Sigmoid colon (tissue), 4 donors: ENCODE results near the gene ACER1.

ENCODE experiments used
- EP300 ChIP-seq, 4 donors: sonication (generic); formaldehyde crosslinking; IDR thresholded peaks; one replicate each; pipeline ENCODE4 v1.6.1; 2017; ENCODE audit warnings: antibody characterized with exemption in 4 of 4
- POLR2A ChIP-seq, 2 donors: fragments of 450-650 bp; IDR thresholded peaks; one replicate each; pipeline ENCODE4 v1.6.1; 2016; ENCODE audit warnings: antibody characterized with exemption in 2 of 2, mild to moderate bottlenecking in 2 of 2, moderate library complexity in 2 of 2
- POLR2AphosphoS5 ChIP-seq, 4 donors: sonication (generic); formaldehyde crosslinking; IDR thresholded peaks; one replicate each; pipeline ENCODE4 v1.6.1; 2017; ENCODE audit warnings: antibody characterized with exemption in 4 of 4
- TF ChIP-seq, protein P1 (sequence below), 4 experiments: fragments of 450-650 bp in 3 of 4; fragments of 200-600 bp in 1 of 4; IDR thresholded peaks; one replicate each; pipeline ENCODE4 v1.5.1; 2016 to 2019; ENCODE audit warnings: antibody characterized with exemption in 4 of 4, mild to moderate bottlenecking in 3 of 4, moderate library complexity in 2 of 4

DNA sequence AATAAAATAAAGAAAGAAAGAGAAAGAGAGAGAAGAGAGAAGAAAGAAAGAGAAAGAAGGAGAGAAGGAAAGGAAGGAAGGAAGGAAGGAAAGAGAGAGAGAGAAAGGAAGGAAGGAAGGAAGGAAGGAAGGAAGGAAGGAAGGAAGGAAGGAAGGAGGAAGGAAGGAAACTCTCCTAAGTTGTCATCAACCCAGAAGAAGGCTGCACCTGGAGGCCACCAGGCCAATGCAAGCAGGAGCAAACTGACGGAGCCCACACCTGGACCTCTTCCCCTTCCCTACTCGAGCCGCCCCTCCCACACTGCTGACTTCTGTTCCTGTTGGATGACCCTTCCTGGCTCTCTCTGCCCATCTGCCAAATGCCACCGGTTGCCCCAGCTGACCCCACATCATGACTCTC is 8.7 kb downstream of the ACER1 start:
- TF ChIP-seq POLR2AphosphoS5 (IDR thresholded peaks at IDR 0.05) (no peak), POLR2A (IDR thresholded peaks at IDR 0.05) (no peak), EP300 (IDR thresholded peaks at IDR 0.05) (no peak)
- TF ChIP-seq, protein P1, sequence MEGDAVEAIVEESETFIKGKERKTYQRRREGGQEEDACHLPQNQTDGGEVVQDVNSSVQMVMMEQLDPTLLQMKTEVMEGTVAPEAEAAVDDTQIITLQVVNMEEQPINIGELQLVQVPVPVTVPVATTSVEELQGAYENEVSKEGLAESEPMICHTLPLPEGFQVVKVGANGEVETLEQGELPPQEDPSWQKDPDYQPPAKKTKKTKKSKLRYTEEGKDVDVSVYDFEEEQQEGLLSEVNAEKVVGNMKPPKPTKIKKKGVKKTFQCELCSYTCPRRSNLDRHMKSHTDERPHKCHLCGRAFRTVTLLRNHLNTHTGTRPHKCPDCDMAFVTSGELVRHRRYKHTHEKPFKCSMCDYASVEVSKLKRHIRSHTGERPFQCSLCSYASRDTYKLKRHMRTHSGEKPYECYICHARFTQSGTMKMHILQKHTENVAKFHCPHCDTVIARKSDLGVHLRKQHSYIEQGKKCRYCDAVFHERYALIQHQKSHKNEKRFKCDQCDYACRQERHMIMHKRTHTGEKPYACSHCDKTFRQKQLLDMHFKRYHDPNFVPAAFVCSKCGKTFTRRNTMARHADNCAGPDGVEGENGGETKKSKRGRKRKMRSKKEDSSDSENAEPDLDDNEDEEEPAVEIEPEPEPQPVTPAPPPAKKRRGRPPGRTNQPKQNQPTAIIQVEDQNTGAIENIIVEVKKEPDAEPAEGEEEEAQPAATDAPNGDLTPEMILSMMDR (IDR thresholded peaks at IDR 0.05), result no peak
